HG03457 (cell line): ENCODE measurements around the gene ADD1.

Experiments
- ATAC-seq: cut with Tn5 transposase; IDR thresholded peaks from one replicate; pipeline ENCODE4 v1.9.1; 2021; ENCODE audit warnings: moderate number of reproducible peaks; ENCODE audit not compliant: unreplicated experiment

ADD1 gene

DNA sequence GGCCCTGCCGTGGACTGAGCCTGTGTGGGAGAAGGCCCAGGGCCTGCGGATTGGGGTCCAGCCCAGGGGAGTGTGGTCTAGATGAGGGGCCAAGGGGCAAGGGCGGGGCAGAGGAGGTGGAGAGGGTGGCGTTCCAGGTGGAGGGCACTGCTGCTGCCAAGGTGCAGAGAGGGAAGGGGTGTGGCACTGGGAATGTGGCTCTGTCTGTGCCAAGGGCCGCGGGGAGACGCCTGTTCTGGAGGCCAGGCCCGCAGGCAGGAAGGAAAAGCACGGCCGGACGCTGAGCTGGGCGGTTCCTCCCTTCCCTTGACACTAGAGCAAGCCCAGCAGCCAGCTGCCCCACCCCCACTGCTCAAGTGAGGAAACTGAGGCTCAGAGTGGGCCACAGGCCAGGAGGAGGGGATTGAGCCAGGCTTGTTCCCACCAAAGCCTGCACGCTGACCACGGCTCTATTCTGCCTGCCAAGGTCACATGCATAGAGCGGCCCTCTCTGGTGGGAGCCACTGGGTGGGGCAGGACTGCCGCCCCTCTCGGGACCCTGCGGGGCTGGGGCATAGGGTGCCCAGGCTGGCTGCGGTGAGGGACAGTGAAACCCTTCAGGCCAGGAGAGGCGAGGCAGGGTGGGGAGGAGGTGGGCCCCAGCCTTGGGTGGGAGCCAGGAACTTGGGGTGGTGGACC lies 37.8 kb upstream of the ADD1 start:
- ATAC-seq: no peak

- ATAC-seq: no peak
These were observed 37.0 kb upstream of the ADD1 start for GRCh38 chr4:2806390-2807355.

GRCh38 chr4:2807571-2807970 lies 36.1 kb upstream of the ADD1 start:
- ATAC-seq: no peak

DNA sequence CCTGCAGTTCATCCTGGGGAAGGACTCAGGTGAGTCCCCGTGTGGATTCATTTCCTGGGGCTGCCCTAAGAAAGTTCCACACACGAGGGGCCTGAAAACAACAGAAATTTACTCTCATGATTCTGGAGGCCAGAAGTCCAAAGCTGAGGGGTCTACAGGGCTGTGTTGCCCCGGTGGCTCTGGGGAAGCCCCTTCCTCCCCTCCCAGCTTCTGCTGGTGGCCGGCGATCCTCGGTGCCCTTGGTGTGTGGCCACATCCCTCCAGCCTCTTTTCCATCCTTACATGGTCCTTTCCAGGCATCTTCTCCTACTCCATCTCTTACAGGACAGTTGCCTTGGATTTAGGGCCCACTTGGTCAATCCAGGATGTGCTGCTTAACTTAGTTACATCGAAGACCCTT lies 35.6 kb upstream of the ADD1 start:
- ATAC-seq: no peak

GRCh38 chr4:2809610-2810180 lies 33.9 kb upstream of the ADD1 start:
- ATAC-seq: no peak

- ATAC-seq: no peak
These were observed 33.3 kb upstream of the ADD1 start for GRCh38 chr4:2810388-2810787.

- ATAC-seq: no peak
These were observed 31.6 kb upstream of the ADD1 start for GRCh38 chr4:2811830-2812611.

DNA sequence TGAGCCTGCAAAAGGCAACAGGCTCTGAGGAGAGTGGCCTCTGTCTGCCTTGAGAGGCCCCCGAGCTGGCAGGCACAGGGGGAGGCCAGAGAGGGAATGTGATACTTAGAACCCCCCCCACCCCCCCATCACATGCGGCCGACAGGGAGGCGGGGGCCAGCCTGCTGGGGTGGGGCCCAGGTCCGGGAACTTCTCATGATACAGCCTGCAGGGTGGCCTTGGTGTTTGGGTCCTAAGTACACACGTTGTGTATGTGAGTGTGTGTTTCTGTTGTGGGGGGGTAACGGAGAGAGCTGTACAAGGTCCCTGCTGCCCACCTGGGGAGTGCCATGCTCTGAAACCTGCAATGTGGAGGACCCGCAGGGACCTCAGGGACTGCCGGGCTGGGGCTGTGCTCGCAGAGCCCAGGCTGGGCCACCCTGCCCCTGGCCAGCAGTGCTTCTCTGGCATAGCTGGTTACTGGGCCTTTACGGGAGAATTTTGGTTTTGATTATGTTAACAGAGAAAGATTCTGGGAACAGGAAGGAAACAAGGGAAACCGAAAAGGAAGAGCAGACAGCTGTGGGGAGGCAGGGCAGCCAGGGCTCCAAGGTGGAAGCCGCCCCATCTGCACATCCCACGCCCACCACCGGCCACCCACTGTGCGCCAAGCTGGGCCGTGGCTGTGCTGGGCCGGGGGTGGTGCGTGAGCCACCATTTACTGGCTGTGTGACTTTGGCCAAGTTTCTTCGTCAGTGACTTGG lies 30.9 kb upstream of the ADD1 start:
- no peak for ATAC-seq

DNA sequence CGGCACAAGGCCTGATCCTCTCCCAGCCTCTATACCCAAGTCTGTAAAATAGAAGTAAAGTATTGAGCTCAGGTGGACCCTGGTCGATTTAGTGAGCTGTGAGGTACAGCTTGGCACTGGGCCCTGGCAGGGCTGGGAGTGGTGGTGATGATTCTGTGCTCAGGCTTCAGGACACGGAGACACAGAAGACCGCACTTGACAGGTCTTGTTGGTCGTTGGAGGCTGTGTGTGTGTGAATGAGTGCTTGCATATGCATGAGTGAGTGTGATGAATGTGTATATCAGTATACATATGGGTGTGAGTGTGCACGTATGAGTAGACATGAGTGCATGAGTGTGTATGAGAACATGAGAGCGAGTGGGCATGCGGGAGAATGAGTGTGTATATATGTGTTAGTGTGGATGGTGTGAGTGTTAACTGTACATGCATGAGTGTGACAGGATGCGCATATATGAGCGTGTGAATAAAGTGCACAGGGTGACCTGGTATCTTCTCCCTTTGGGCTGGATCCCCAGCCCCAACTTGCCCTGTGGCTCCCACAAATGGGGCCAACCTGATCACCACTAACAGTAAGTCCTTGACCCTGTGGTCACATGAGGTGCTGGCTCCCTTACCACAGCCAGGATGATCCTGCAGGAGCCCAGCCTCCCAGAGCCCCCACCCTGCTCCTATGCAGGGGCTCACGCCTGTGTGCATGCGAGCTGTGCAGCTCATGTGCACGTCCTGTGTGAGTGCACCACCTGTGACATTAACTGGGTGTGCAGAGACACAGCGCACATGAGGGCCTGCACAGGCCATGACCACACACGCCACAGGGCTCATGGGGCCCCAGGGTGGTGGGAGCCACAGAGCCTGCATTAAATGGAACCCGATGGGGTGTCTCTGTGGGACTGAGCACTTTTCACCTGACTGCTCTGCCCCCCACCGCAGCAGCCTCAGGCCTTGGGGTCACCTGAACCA lies 29.9 kb upstream of the ADD1 start:
- no peak for ATAC-seq

DNA sequence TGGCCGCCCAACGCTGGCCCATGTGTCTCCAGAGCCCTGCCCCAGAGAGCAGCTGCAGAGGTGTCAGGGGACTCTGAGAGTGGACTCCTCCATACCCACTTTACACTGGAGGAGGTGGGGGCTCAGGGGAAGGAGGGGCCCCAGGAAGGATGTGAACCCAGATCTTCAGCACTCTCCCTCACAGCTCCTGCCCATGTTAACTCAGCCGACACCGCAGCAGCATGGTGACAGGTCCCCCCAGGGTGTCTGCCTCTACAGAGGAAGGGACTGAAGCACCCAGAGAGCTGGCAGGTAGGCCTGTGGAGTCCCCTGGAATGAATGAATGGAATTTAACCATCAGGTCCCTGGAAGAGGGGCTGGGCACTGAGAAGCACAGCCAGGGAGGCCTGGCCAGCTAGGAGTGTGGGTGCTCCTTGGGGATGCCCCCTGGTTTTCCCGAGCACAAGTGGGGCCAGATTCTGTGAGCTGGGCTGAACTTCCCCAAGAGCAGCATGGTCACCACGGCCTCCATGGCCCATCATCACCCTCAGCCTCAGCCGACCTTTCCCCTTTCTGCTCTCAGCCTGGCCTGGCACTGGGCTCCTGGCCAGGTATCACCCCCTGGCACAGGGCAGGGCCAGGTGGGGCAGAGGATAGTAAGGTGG lies 28.9 kb upstream of the ADD1 start:
- no peak for ATAC-seq

- ATAC-seq: no peak
These were observed 27.2 kb upstream of the ADD1 start for GRCh38 chr4:2816401-2816954.

DNA sequence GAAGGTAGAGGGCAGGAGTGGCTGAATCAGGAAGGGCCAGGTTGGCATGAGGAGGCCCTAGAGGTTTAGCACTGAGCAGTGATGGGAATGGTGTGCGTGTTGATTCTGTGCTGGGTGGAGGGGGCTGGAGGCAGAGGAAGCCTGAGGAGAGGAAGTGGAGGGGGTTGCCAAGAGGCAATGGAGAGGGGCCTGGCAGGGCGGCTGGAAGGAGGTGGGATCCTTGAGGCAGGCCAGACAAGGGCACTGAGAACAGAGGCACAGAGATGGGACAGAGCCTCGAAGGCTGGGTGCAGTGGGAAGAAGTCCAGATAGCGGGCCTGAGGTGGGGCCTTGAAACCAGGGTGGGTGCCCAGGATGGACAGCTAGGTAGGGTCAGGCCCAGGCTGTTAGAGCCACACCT lies 26.5 kb upstream of the ADD1 start:
- no peak for ATAC-seq

GRCh38 chr4:2817701-2818350 lies 25.8 kb upstream of the ADD1 start:
- no peak for ATAC-seq

DNA sequence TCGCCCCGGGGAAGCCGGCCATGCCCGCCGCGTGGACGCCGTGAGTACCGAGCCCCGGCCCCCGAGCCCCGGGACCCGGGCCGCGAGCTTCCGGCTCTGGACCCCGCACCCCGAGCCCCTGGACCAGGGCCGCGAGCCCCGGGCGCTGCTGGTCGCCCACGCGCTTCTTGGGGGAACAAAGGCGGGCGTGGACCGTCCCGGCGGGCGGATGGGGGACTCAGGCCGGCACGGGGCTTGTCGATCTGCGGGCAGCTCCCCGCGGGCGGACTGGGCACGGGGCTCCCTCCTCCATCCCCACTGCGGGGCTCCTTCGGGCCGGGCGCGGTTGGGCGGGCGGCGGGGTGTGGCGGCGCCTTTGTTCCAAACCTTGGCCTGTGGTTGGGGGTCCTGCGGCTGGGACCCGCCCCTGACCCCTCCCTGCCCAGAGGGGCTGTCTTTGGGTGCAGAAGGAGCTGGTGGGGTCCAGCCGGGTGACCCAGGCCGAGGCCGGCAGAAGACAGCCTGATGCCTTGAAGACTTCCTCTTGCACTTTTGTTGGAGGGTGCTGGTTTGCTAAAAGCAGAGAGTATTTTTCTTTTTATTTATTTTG lies 25.2 kb upstream of the ADD1 start:
- no peak for ATAC-seq

- ATAC-seq: no peak
These were observed 24.1 kb upstream of the ADD1 start for GRCh38 chr4:2819244-2820215.

- no peak for ATAC-seq
These were observed 23.2 kb upstream of the ADD1 start for GRCh38 chr4:2820216-2820982.
